Measurements from ENCODE around the gene MAP1B.

DNA sequence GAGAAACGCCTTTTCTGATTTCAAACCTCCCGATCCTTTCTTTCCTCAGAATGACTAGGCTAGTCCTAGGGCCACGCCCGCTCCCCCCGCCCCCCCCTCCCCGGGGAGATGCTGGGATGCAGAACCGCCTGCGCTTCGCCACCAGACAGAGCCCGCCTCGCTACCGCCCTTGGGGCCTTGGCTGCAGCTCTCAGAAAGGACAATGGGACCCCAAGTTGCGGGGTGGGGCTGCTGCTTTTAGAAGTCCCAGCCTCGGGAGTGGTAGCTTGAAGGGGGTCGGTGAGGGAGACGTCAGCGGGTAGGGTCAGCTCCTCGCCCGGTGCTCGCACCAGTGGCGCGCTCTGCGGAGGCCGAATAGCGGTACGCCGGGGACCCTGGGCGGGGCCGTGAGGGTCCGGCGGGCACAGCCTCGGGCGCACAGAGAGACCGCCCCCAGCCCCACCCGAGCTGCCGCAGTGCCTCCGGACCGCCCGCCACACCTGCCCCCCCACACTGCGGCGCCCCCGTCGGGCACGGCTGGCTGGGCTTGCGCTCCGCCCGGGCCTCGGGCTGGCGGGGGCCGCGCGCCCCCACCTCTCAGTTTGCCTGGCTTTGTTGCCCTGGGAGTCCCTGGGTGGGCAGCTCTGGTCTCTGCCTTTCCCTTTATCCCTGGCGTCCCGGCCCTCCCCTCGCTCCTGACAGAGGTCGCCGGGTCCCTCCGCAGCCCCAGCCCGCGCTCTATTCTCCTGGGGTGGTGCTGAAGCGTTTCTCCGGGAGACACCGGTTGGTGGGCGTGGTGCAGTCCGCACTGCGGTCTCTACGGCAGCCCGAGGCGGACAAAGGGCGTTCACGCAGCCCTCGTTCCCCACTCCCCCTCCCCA is 1.2 kb downstream of the MAP1B start:
- no peak for TF ChIP-seq USF2 (IDR thresholded peaks at IDR 0.05; ENCODE audit: low read depth, low read length)
- no peak for TF ChIP-seq ELK1 (IDR thresholded peaks at IDR 0.05; ENCODE audit: borderline replicate concordance, low read depth, low read length)
- no peak for TF ChIP-seq CTCF (conservative IDR thresholded peaks at IDR 0.05; ENCODE audit: low read depth, low read length)
- TF ChIP-seq POLR2A (IDR thresholded peaks at IDR 0.05; ENCODE audit: low read depth, low read length), result no peak
- TF ChIP-seq BHLHE40 (IDR thresholded peaks at IDR 0.05; ENCODE audit: low read depth, low read length), result no peak
- TF ChIP-seq RCOR1 (IDR thresholded peaks at IDR 0.05; ENCODE audit: insufficient replicate concordance, low read length), result no peak
- peak; percentile 38; the same call in 1 of the 2 replicates for TF ChIP-seq MAZ (IDR thresholded peaks at IDR 0.05; ENCODE audit: borderline replicate concordance, low read depth, low read length)
- no peak for TF ChIP-seq SMC3 (IDR thresholded peaks at IDR 0.05; ENCODE audit: low read depth, low read length)
- peak; percentile 80 for TF ChIP-seq MXI1 (IDR thresholded peaks at IDR 0.05; ENCODE audit: borderline replicate concordance, low read depth, low read length)
- no peak for TF ChIP-seq RFX5 (IDR thresholded peaks at IDR 0.05; ENCODE audit: low read depth, low read length)
- TF ChIP-seq MAFK (IDR thresholded peaks at IDR 0.05; ENCODE audit: low read depth, low read length), result no peak
- TF ChIP-seq NFE2L2 (IDR thresholded peaks at IDR 0.05; ENCODE audit: low read depth, low read length), result 0 out of 2 replicates have a peak, but pooled peaks have one; percentile 11
- peak; percentile 28; the same call in 1 of the 2 replicates for TF ChIP-seq RAD21 (IDR thresholded peaks at IDR 0.05; ENCODE audit: low read length)
- no peak for TF ChIP-seq CEBPB (IDR thresholded peaks at IDR 0.05; ENCODE audit: low read depth, low read length)
